Measurements from ENCODE around the gene KAZN.

Gene KAZN

DNA sequence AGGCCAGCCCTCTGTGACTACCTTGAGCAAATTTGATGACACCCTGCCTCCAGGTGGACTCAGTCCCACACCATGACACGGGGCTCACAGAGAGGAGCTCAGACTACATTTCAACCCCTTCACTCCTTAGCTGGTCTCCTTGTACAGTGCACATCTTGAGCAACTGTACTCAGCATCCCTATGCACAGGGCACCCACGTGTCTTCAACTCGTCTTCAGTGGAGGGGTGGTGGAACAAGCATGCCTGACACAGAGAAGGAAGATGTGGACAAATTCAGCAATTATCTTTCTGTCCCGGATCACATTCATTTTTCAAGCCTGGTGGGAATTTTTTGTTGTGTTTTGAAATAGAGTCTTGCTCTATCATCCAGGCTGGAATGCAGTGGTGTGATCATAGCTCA lies 213.7 kb downstream of the KAZN start:
- Mint-ChIP-seq H3K4me1 (ENCODE audit: low read depth in 2 of 2) (peaks cover 0 to 5% of the 10 kb centered on the region in 2 donors), H3K36me3 (ENCODE audit: insufficient read depth) (no peaks in the 10 kb centered on the region), H3K4me3 (no peak overlapping the region), H3K27me3 (peaks cover 15 to 31% of the 10 kb centered on the region in 2 donors), H3K9me3 (peaks cover 0 to 2% of the 10 kb centered on the region in 2 donors), H3K27ac (no peak overlapping the region)
- DNase-seq: no peak
- no peak for ATAC-seq (replicated peaks)

DNA sequence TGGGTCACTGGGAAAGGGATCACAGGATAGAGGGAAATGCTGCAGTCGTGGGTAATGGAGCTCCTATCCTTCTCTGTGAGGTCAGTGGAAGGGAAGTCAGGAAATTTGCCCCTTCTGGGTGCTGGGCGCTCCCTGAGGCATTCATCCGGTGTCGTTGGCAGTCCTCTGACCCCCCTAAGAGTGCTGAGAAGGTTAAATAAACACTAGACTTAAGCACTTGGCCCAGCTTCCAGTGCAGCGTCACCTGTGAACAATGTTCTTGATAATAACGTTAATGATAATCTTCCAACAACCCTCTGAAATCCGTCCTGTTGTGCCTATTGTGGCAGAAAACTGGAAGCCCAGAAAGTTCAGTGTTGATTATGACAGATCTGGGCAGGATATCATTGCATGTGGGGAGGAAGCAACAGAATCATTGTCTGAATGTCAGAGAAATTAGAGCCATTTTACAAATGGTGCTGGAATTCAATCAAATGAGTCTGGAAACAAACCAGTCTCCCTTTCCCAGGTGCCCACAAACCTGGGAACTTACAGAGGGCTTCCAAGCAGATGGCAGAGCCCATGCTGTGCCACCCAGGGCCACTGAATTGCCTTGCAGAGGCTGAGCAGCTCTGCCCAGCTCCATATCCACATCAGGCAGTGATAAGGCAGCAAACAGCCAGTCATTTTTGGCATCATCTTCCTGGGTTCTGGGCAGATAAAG lies 216.8 kb downstream of the KAZN start:
- H3K27ac Mint-ChIP-seq: no peak overlapping the region
- DNase-seq: no peak
- H3K9me3 Mint-ChIP-seq: no peaks in the 10 kb centered on the region
- peaks cover 21 to 33% of the 10 kb centered on the region in 2 donors for H3K27me3 Mint-ChIP-seq
- H3K4me1 Mint-ChIP-seq (ENCODE audit: low read depth in 2 of 2): no peaks in the 10 kb centered on the region
- H3K36me3 Mint-ChIP-seq (ENCODE audit: insufficient read depth): no peaks in the 10 kb centered on the region
- ATAC-seq (replicated peaks): no peak
- no peak overlapping the region for H3K4me3 Mint-ChIP-seq

- peaks cover 29 to 34% of the 10 kb centered on the region in 2 donors for H3K27me3 Mint-ChIP-seq
- no peaks in the 10 kb centered on the region for H3K9me3 Mint-ChIP-seq
- no peak for ATAC-seq (replicated peaks)
- H3K27ac Mint-ChIP-seq: no peak overlapping the region
- no peaks in the 10 kb centered on the region for H3K36me3 Mint-ChIP-seq (ENCODE audit: insufficient read depth)
- no peak for DNase-seq
- H3K4me3 Mint-ChIP-seq: no peak overlapping the region
- H3K4me1 Mint-ChIP-seq (ENCODE audit: low read depth in 2 of 2): no peaks in the 10 kb centered on the region
Observed at GRCh38 chr1:14817223-14818170, 219.0 kb downstream of the KAZN start.

- H3K27me3 Mint-ChIP-seq: peaks cover 22 to 34% of the 10 kb centered on the region in 2 donors
- H3K4me1 Mint-ChIP-seq (ENCODE audit: low read depth in 2 of 2): no peaks in the 10 kb centered on the region
- H3K9me3 Mint-ChIP-seq: no peaks in the 10 kb centered on the region
- no peak overlapping the region for H3K4me3 Mint-ChIP-seq
- ATAC-seq (replicated peaks) (no peak), DNase-seq (no peak)
- no peaks in the 10 kb centered on the region for H3K36me3 Mint-ChIP-seq (ENCODE audit: insufficient read depth)
- no peak overlapping the region for H3K27ac Mint-ChIP-seq
Observed at GRCh38 chr1:14820295-14821085, 222.0 kb downstream of the KAZN start.

- Mint-ChIP-seq H3K9me3 (no peaks in the 10 kb centered on the region), H3K27ac (no peak overlapping the region), H3K36me3 (ENCODE audit: insufficient read depth) (no peaks in the 10 kb centered on the region), H3K4me3 (no peak overlapping the region), H3K27me3 (peaks cover 21 to 28% of the 10 kb centered on the region in 2 donors), H3K4me1 (ENCODE audit: low read depth in 2 of 2) (no peaks in the 10 kb centered on the region)
- ATAC-seq (replicated peaks) (no peak), DNase-seq (no peak)
Observed at GRCh38 chr1:14822493-14822892, 224.0 kb downstream of the KAZN start.

DNA sequence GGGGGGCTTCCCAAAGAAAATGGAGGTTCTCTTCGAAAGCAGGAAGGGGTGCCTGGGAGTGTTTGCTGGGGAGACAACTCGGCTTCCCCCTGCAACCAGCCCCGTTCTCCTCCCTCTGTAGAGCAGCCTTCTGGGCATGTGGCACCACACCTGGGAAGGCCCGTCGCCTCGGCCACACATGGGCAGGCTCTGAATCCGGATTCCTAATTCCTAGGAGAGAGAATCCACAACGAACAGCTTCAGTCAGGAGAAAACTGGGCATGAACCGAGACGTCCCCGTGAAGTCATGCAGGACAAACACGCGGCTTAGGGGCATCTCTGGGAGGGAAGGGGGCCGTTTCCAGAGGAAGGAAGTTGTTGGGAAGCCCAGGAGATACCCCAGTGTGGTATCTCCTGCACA lies 224.5 kb downstream of the KAZN start:
- no peak overlapping the region for H3K27ac Mint-ChIP-seq
- no peak overlapping the region for H3K4me3 Mint-ChIP-seq
- H3K4me1 Mint-ChIP-seq (ENCODE audit: low read depth in 2 of 2): no peaks in the 10 kb centered on the region
- H3K9me3 Mint-ChIP-seq: no peaks in the 10 kb centered on the region
- no peak for ATAC-seq (replicated peaks)
- no peak for DNase-seq
- no peaks in the 10 kb centered on the region for H3K36me3 Mint-ChIP-seq (ENCODE audit: insufficient read depth)
- H3K27me3 Mint-ChIP-seq: peaks cover 18 to 27% of the 10 kb centered on the region in 2 donors

DNA sequence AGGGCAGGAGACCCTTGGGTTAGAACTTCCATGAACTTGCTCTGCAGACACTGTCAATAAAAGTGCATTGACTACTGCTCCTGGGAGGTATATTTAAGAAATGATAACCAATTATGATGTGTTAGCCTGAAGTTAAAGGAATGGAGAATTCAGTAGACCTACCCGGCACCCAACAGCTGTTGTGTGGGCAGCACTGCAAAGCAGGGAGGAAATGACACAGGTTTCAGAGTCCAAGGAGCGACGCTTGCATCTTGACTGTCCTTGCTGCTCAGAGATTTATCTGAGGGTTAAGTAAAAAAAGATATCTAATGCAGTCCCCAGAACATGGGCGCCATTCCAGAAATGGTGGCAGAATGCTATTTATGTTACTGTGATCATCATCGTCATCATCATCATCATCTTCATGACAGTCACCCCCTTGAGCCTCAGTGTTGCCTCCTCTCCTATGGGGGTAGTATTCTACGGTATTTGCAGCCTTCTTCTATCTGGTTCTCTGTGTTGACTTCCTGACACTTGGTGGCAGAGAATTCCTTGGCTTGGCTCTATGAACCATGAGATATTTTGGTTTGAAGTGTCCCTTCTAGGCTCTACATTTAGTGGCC lies 225.9 kb downstream of the KAZN start:
- peaks cover 25 to 33% of the 10 kb centered on the region in 2 donors for H3K27me3 Mint-ChIP-seq
- ATAC-seq (replicated peaks) (no peak), DNase-seq (no peak)
- H3K4me3 Mint-ChIP-seq: no peak overlapping the region
- no peaks in the 10 kb centered on the region for H3K36me3 Mint-ChIP-seq (ENCODE audit: insufficient read depth)
- no peaks in the 10 kb centered on the region for H3K9me3 Mint-ChIP-seq
- no peaks in the 10 kb centered on the region for H3K4me1 Mint-ChIP-seq (ENCODE audit: low read depth in 2 of 2)
- H3K27ac Mint-ChIP-seq: no peak overlapping the region

DNA sequence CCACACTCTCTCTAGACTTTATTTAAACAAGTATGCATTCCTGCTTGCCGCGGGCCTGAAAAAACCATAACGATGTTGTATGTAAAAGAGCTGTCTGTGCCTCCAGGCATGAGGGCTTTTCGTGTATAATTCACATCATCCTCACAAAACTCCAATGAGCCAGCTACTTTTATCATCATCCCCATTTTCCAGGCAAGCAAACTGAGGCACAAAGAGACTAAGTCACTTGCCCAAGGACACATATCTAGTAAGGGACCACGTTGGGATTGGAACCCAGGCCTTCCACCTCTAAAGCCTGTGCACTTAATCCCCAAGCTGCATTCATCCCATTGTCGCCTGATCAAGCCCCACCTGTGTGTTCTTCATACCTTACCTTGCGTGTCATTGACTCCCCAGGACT lies 226.9 kb downstream of the KAZN start:
- no peak for ATAC-seq (replicated peaks)
- Mint-ChIP-seq H3K4me3 (no peak overlapping the region), H3K4me1 (ENCODE audit: low read depth in 2 of 2) (no peaks in the 10 kb centered on the region), H3K27me3 (peaks cover 25 to 33% of the 10 kb centered on the region in 2 donors), H3K27ac (no peak overlapping the region), H3K36me3 (ENCODE audit: insufficient read depth) (no peaks in the 10 kb centered on the region), H3K9me3 (no peaks in the 10 kb centered on the region)
- no peak for DNase-seq

GRCh38 chr1:14826172-14826636 lies 227.7 kb downstream of the KAZN start:
- no peak overlapping the region for H3K4me3 Mint-ChIP-seq
- H3K27me3 Mint-ChIP-seq: peaks cover 31 to 33% of the 10 kb centered on the region in 2 donors
- ATAC-seq (replicated peaks) (no peak), DNase-seq (no peak)
- H3K36me3 Mint-ChIP-seq (ENCODE audit: insufficient read depth): no peaks in the 10 kb centered on the region
- no peak overlapping the region for H3K27ac Mint-ChIP-seq
- no peaks in the 10 kb centered on the region for H3K9me3 Mint-ChIP-seq
- no peaks in the 10 kb centered on the region for H3K4me1 Mint-ChIP-seq (ENCODE audit: low read depth in 2 of 2)

DNA sequence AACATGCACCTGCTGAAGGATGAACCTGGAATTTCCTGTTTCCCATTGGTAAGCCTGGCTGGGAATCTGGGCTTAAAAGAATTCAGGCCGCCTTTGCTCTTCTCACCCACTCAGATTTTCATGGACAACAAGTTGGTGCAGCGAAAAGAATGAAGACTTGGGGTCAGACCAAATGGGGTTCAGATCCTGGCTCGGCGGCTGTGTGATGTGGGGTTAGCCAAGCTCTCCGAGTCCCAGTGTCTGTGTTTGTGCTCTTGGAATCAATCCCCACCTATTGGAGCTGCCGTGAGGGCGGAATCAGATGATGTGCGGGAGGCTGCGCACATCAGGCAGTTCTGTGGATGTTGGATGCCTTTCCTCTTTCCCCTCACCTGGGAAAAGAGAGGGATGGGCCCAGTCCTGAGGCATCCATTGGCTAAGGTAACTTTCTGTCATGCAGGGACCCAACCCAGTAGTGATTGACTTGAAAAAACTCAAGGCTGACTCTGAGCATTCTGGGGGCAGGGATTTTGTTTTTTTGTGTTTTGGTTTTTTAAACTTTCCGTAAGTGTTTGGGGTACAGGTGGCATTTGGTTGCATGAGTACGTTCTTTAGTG lies 228.3 kb downstream of the KAZN start:
- H3K27me3 Mint-ChIP-seq: peaks cover 35 to 36% of the 10 kb centered on the region in 2 donors
- no peaks in the 10 kb centered on the region for H3K36me3 Mint-ChIP-seq (ENCODE audit: insufficient read depth)
- no peaks in the 10 kb centered on the region for H3K9me3 Mint-ChIP-seq
- no peaks in the 10 kb centered on the region for H3K4me1 Mint-ChIP-seq (ENCODE audit: low read depth in 2 of 2)
- no peak for DNase-seq
- H3K27ac Mint-ChIP-seq: no peak overlapping the region
- no peak overlapping the region for H3K4me3 Mint-ChIP-seq
- ATAC-seq (replicated peaks): no peak

DNA sequence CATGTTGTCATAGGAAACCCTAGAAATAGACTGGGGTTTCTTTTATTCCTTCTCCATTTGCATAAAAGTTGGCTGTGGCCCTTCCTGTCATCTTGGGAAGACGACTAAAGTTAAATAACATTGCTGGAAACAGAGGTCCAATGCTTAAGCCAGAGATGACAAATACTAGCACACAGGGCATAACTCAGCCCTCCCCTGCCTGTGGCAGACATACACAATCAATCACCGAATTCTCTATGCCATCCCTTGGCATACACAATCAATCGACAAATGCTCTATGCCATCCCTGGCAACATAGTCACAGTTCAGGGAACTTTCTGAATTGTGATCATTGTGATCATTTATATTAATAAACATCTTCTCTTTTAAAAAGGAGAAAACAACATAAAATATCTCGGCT lies 229.4 kb downstream of the KAZN start:
- no peak overlapping the region for H3K27ac Mint-ChIP-seq
- no peaks in the 10 kb centered on the region for H3K36me3 Mint-ChIP-seq (ENCODE audit: insufficient read depth)
- H3K4me1 Mint-ChIP-seq (ENCODE audit: low read depth in 2 of 2): no peaks in the 10 kb centered on the region
- H3K4me3 Mint-ChIP-seq: no peak overlapping the region
- no peaks in the 10 kb centered on the region for H3K9me3 Mint-ChIP-seq
- H3K27me3 Mint-ChIP-seq: peaks cover 30 to 43% of the 10 kb centered on the region in 2 donors
- no peak for DNase-seq
- no peak for ATAC-seq (replicated peaks)

DNA sequence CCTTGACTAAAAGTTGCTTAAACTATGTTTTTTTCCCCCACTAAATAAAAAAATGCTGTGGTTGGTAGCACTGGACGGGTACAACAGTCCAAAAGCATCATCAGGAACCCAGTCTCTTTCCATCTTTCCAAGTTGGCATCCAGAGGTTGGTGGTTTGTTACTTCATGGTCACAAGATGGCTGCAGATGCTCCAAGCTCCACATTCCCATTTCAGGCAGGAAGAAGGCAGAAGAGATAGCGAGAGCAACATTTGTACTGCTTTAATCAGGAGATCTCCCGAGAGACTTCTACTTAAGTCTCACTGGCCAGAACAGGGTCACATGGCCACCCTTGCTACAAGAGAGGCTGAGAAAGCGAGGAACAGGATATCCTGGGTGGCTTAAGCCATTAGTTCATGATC lies 230.2 kb downstream of the KAZN start:
- no peaks in the 10 kb centered on the region for H3K9me3 Mint-ChIP-seq
- no peaks in the 10 kb centered on the region for H3K36me3 Mint-ChIP-seq (ENCODE audit: insufficient read depth)
- peaks cover 22 to 47% of the 10 kb centered on the region in 2 donors for H3K27me3 Mint-ChIP-seq
- ATAC-seq (replicated peaks): no peak
- DNase-seq: no peak
- H3K4me3 Mint-ChIP-seq: no peak overlapping the region
- H3K4me1 Mint-ChIP-seq (ENCODE audit: low read depth in 2 of 2): no peaks in the 10 kb centered on the region
- H3K27ac Mint-ChIP-seq: no peak overlapping the region

GRCh38 chr1:14835725-14836124 lies 237.2 kb downstream of the KAZN start:
- H3K27me3 Mint-ChIP-seq: peaks cover 20 to 54% of the 10 kb centered on the region in 2 donors
- no peaks in the 10 kb centered on the region for H3K4me1 Mint-ChIP-seq (ENCODE audit: low read depth in 2 of 2)
- no peaks in the 10 kb centered on the region for H3K36me3 Mint-ChIP-seq (ENCODE audit: insufficient read depth)
- DNase-seq (no peak), ATAC-seq (replicated peaks) (no peak)
- H3K27ac Mint-ChIP-seq: no peak overlapping the region
- H3K9me3 Mint-ChIP-seq: no peaks in the 10 kb centered on the region
- H3K4me3 Mint-ChIP-seq: no peak overlapping the region

All from effector memory CD8-positive, alpha-beta T cell (primary cell).